ENCODE results near the gene CDH16.
"Not testable (repeated sequence)": the region's sequence is repeated elsewhere in the genome, so short reads cannot be mapped to it uniquely, and the experiment has no call there.

Gene CDH16, protein sequence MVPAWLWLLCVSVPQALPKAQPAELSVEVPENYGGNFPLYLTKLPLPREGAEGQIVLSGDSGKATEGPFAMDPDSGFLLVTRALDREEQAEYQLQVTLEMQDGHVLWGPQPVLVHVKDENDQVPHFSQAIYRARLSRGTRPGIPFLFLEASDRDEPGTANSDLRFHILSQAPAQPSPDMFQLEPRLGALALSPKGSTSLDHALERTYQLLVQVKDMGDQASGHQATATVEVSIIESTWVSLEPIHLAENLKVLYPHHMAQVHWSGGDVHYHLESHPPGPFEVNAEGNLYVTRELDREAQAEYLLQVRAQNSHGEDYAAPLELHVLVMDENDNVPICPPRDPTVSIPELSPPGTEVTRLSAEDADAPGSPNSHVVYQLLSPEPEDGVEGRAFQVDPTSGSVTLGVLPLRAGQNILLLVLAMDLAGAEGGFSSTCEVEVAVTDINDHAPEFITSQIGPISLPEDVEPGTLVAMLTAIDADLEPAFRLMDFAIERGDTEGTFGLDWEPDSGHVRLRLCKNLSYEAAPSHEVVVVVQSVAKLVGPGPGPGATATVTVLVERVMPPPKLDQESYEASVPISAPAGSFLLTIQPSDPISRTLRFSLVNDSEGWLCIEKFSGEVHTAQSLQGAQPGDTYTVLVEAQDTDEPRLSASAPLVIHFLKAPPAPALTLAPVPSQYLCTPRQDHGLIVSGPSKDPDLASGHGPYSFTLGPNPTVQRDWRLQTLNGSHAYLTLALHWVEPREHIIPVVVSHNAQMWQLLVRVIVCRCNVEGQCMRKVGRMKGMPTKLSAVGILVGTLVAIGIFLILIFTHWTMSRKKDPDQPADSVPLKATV
- 0 to 0.39 (median 0.09) reads per million in 3 donors for total RNA-seq

DNA sequence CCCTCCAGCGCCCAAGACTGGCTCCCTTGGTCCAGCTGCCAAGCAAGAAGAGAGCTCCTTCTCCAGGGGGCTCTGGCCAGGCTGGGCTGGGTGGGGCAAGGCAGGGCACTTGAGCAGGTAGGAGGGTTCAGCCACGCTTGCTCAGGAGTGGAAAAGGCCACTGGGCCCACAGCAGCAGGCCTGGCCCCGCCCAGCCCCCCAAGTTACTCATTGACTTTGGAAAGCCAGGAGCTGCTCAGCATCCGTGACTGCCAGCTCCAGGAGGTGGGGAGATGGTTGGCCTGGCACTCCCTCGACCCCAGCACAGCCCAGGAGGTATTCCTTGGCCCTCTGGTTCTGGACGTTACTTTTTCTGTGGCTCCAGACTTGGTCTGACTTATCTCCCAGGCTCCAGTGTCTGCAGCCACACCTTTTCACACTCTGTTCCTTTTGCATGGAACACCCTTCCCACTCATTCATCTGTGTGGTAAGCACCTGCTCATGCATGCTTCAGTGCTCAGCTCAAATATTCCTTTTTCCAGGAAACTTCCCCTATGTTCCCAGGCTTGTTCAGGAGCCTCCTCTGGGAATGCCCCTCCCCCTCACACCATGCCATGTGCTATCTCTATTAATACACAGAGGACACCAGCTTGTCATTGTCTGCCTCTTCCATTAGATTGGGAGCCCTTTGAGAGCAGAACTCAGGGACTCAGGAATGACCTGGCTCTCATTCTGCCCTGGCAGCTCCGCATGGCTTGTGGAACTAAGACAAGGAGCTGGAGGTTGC lies at the start of gene CDH16:
Gene CDH16, minus strand, starts transcription at position 83 of the 766 bp plus-strand sequence. CDS start 820 bp downstream, outside the sequence.
- no peak for DNase-seq
- H3K27me3 ChIP-seq (replicated peaks; ENCODE audit: control insufficient read depth, insufficient read depth, low read length, poor library complexity, severe bottlenecking) = no peaks in the 10 kb centered on the region
- no peaks in the 10 kb centered on the region for H3K9me3 ChIP-seq (ENCODE audit: control insufficient read depth, low read length)

DNA sequence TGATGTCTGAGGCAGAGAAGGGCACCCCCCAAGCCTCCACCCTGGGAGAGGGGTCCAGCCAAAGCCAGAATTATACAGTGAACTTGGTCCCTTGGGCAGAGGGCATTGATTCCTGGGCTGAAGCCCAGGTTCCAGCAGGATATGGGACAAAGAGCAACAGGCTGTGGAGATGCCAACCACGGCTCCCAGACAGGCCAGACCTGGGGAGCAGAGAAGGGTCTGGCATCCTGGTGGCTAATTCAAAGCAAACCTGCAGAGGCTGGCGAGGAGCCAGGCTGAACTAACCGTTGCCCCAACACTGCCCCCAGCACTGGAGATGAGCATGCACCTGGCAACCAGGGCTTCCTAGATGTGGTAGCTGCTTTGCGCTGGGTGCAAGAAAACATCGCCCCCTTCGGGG lies 45.4 kb upstream of the CDH16 start:
- no peak for DNase-seq
- no peak overlapping the region for H3K4me3 ChIP-seq (ENCODE audit: insufficient read depth, low read depth, low read length, poor library complexity, severe bottlenecking)
- H3K27ac ChIP-seq (ENCODE audit: insufficient read depth, low read length, poor library complexity, severe bottlenecking) = no peak overlapping the region
- no peaks in the 10 kb centered on the region for H3K4me1 ChIP-seq (ENCODE audit: control insufficient read depth, insufficient read depth, low read length, poor library complexity, severe bottlenecking)
- no peaks in the 10 kb centered on the region for H3K36me3 ChIP-seq (ENCODE audit: control insufficient read depth, insufficient read depth, low read length)
- no peaks in the 10 kb centered on the region for H3K9me3 ChIP-seq (ENCODE audit: control insufficient read depth, low read length)
- no peaks in the 10 kb centered on the region for H3K27me3 ChIP-seq (replicated peaks; ENCODE audit: control insufficient read depth, insufficient read depth, low read length, poor library complexity, severe bottlenecking)

More for the DNA sequence above, at the start of gene CDH16:
- Histone ChIP-seq H3K4me3 (ENCODE audit: insufficient read depth, low read depth, low read length, poor library complexity, severe bottlenecking) (no peak within 1 kb of the TSS), H3K4me1 (ENCODE audit: control insufficient read depth, insufficient read depth, low read length, poor library complexity, severe bottlenecking) (no peaks in the 10 kb centered on the region), H3K36me3 (ENCODE audit: control insufficient read depth, insufficient read depth, low read length) (no peaks in the 10 kb centered on the region), H3K27ac (ENCODE audit: insufficient read depth, low read length, poor library complexity, severe bottlenecking) (no peak within 1 kb of the TSS)

DNA sequence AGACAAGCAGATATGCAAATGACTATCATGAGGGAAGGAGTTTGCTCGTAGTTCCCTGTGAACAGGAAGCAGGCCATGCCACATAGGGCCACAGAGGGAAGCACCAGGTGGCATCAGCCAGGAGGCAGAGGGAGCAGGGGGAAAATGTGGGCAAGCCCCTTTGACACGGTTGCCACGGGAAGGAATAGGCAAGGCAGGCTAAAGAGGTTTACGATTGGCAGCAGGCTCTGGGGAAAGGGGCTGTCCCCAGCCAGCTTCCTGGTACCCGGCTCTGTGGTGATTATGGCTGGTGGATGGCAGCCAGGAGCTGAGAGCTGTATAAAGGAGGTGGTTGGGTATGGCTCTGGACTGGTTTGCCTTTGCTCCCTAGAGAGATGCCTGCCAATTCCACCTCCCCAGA lies 43.2 kb upstream of the CDH16 start:
- no peaks in the 10 kb centered on the region for H3K27me3 ChIP-seq (replicated peaks; ENCODE audit: control insufficient read depth, insufficient read depth, low read length, poor library complexity, severe bottlenecking)
- no peak overlapping the region for H3K27ac ChIP-seq (ENCODE audit: insufficient read depth, low read length, poor library complexity, severe bottlenecking)
- H3K4me1 ChIP-seq (ENCODE audit: control insufficient read depth, insufficient read depth, low read length, poor library complexity, severe bottlenecking) = no peaks in the 10 kb centered on the region
- DNase-seq = no peak
- no peaks in the 10 kb centered on the region for H3K36me3 ChIP-seq (ENCODE audit: control insufficient read depth, insufficient read depth, low read length)
- no peaks in the 10 kb centered on the region for H3K9me3 ChIP-seq (ENCODE audit: control insufficient read depth, low read length)
- no peak overlapping the region for H3K4me3 ChIP-seq (ENCODE audit: insufficient read depth, low read depth, low read length, poor library complexity, severe bottlenecking)

DNA sequence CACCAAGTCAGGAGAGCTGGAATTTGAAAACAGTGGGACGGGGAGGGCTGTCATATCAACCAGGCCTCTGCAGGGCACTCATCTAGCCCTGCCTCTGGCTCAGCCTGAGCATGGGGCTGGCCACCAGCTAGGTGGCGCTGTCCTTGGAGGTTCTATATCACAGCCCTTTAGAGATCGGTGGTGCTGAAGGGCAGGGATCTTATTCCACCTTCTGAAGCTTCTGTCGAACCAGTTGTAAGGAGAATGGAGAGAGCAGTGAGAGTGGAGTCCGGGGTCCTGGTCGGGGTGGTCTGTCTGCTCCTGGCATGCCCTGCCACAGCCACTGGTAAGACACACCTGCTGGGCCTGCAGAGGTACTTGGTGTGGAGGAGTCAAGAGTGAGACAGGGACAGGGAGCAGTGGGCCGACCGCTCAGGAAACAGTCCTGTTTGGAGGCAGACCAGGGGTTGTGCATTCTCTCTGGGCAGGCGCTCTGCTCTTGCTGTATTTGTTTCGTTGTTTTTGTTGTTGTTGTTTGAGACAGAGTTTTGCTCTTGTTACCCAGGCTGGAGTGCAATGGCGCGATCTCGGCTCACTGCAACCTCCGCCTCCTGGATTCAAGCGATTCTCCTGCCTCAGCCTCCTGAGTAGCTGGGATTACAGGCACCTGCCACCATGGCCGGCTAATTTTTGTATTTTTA lies 42.5 kb upstream of the CDH16 start, which contains the start of gene CES3:
Gene CES3, plus strand, starts transcription at position 202 of the 680 bp plus-strand sequence. Its CDS starts 42 bp downstream, at position 244.
- peak; percentile 8 to 28 (median 21) for DNase-seq
- no peak within 1 kb of the TSS for H3K27ac ChIP-seq (ENCODE audit: insufficient read depth, low read length, poor library complexity, severe bottlenecking)
- H3K4me1 ChIP-seq (ENCODE audit: control insufficient read depth, insufficient read depth, low read length, poor library complexity, severe bottlenecking) = no peaks in the 10 kb centered on the region
- no peaks in the 10 kb centered on the region for H3K36me3 ChIP-seq (ENCODE audit: control insufficient read depth, insufficient read depth, low read length)
- no peak within 1 kb of the TSS for H3K4me3 ChIP-seq (ENCODE audit: insufficient read depth, low read depth, low read length, poor library complexity, severe bottlenecking)
- H3K9me3 ChIP-seq (ENCODE audit: control insufficient read depth, low read length) = no peaks in the 10 kb centered on the region
- H3K27me3 ChIP-seq (replicated peaks; ENCODE audit: control insufficient read depth, insufficient read depth, low read length, poor library complexity, severe bottlenecking) = no peaks in the 10 kb centered on the region

DNA sequence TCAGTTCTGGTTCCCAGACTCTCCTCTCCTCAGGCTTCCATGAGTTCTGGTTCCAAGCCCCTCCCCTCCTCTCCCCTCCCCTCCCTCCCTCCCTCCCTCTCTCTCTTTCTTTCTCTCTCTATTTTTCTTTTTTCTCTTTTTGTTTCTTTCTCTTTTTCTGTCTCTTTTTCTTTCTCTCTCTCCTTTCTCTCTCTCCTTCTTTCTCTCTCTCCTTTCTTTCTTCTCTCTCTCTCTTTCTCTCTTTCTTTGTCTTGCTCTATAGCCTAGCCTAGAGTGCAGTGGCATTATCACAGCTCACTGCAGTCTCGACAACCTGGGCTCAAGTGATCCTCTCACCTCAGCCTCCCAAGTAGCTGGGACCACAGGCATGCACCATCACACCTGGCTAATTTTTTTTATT lies 41.6 kb upstream of the CDH16 start:
- no peaks in the 10 kb centered on the region for H3K9me3 ChIP-seq (ENCODE audit: control insufficient read depth, low read length)
- H3K4me3 ChIP-seq (ENCODE audit: insufficient read depth, low read depth, low read length, poor library complexity, severe bottlenecking) = no peak overlapping the region
- H3K27ac ChIP-seq (ENCODE audit: insufficient read depth, low read length, poor library complexity, severe bottlenecking) = no peak overlapping the region
- no peaks in the 10 kb centered on the region for H3K36me3 ChIP-seq (ENCODE audit: control insufficient read depth, insufficient read depth, low read length)
- H3K27me3 ChIP-seq (replicated peaks; ENCODE audit: control insufficient read depth, insufficient read depth, low read length, poor library complexity, severe bottlenecking) = no peaks in the 10 kb centered on the region
- no peaks in the 10 kb centered on the region for H3K4me1 ChIP-seq (ENCODE audit: control insufficient read depth, insufficient read depth, low read length, poor library complexity, severe bottlenecking)
- no peak for DNase-seq

DNA sequence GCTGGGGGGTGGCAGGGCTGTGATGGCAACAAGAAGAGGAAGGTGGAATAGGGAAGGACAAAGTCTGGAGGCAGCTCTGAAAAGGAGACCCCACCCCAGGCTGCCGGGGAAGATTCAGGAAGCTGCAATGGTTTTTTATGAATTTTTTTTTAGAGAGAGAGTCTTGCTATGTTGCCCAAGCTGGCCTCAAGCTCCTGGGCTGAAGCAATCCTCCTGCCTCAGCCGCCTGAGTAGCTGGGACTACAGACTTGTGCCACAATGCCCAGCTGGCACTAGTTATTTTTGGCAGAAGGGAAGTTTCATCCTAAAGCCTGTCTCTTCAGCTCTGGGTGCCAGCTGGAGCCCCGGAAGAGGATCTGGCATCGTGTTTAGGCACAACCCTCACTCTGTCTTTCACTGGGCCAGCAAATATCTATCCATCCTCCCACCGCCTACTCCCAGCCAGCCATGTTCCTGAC lies 41.0 kb upstream of the CDH16 start:
- H3K27me3 ChIP-seq (replicated peaks; ENCODE audit: control insufficient read depth, insufficient read depth, low read length, poor library complexity, severe bottlenecking) = no peaks in the 10 kb centered on the region
- no peak for DNase-seq
- H3K9me3 ChIP-seq (ENCODE audit: control insufficient read depth, low read length) = no peaks in the 10 kb centered on the region
- H3K4me1 ChIP-seq (ENCODE audit: control insufficient read depth, insufficient read depth, low read length, poor library complexity, severe bottlenecking) = no peaks in the 10 kb centered on the region
- H3K27ac ChIP-seq (ENCODE audit: insufficient read depth, low read length, poor library complexity, severe bottlenecking) = no peak overlapping the region
- no peaks in the 10 kb centered on the region for H3K36me3 ChIP-seq (ENCODE audit: control insufficient read depth, insufficient read depth, low read length)
- no peak overlapping the region for H3K4me3 ChIP-seq (ENCODE audit: insufficient read depth, low read depth, low read length, poor library complexity, severe bottlenecking)

DNA sequence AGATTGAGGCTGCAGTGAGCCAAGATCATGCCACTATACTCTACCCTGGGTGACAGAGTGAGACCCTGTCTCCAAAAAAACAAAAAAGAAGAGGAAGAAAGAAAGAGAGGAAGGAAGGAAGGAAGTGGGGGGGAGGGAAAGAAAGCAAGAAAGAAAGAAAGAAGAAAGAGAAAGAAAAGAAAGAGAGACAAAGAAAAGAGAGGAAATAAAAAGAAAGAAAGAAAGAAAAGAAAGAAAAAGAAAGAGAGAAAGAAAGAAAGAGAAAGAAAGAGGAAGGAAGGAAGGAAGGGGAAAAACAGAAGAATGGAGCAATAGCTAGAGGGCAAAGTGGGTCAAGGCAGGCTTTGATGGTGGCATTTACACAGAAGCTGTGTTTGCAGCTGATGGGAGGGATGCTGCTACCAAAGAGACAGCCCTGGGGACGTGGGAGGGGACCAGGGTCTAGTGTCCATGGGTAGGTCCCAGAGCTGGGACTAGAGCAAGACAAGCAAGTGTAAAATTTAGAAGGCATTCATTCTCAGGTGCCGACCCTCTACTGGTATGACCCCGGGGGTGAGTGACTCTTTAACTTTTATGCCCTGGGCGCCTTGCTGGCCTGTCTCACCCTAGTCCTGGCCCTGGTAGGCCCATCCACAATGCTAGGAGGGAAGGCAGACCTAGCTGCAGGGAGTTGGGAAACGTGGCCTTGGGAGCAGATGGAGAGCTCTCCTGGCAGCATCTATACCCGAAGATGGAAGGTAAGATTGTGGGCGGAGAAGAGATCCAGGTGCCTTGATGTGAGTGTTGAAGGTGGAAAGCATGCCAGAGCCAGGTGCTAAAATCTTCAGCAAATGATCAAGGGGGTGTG lies 40.4 kb upstream of the CDH16 start:
- Histone ChIP-seq H3K9me3 (ENCODE audit: control insufficient read depth, low read length) (no peaks in the 10 kb centered on the region), H3K27me3 (replicated peaks; ENCODE audit: control insufficient read depth, insufficient read depth, low read length, poor library complexity, severe bottlenecking) (no peaks in the 10 kb centered on the region), H3K4me3 (ENCODE audit: insufficient read depth, low read depth, low read length, poor library complexity, severe bottlenecking) (no peak overlapping the region), H3K27ac (ENCODE audit: insufficient read depth, low read length, poor library complexity, severe bottlenecking) (no peak overlapping the region), H3K4me1 (ENCODE audit: control insufficient read depth, insufficient read depth, low read length, poor library complexity, severe bottlenecking) (no peaks in the 10 kb centered on the region), H3K36me3 (ENCODE audit: control insufficient read depth, insufficient read depth, low read length) (no peaks in the 10 kb centered on the region)
- no peak for DNase-seq

DNA sequence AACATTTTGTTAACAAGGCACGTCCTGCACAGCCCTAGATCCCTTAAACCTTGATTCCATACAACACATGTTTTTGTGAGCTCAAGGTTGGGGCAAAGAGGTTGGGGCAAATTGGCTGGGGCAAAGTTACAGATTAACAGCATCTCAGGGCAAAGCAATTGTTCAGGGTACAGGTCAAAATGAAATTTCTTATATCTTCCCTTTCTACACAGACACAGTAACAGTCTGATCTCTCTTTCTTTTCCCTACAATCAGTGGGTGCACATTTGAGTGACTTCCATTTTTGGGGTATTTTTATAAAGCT lies 37.4 kb upstream of the CDH16 start:
- not testable (repeated sequence) for H3K27me3 ChIP-seq (replicated peaks; ENCODE audit: control insufficient read depth, insufficient read depth, low read length, poor library complexity, severe bottlenecking); H3K36me3 ChIP-seq (ENCODE audit: control insufficient read depth, insufficient read depth, low read length); H3K9me3 ChIP-seq (ENCODE audit: control insufficient read depth, low read length); H3K4me3 ChIP-seq (ENCODE audit: insufficient read depth, low read depth, low read length, poor library complexity, severe bottlenecking); H3K4me1 ChIP-seq (ENCODE audit: control insufficient read depth, insufficient read depth, low read length, poor library complexity, severe bottlenecking); DNase-seq; H3K27ac ChIP-seq (ENCODE audit: insufficient read depth, low read length, poor library complexity, severe bottlenecking)

Measured in effector memory CD4-positive, alpha-beta T cell (primary cell).